Measurements from ENCODE around the gene RSPH6A. TPM values are rescaled to one million over a fixed set of nuclear protein-coding genes. Genes with fewer than 3 reads are reported as not detected.

RSPH6A gene
- not detected in 3 replicates for polyA plus RNA-seq
- polyA plus RNA-seq (2011; ENCODE audit: low read depth) = not detected
- not detected in 2 replicates for polyA plus RNA-seq (2011; cell fraction: cytosol; rRNA removed)
- 0.05 and 0.17 TPM in 2 replicates for polyA plus RNA-seq (2011; cell fraction: nucleus; rRNA removed)
- polyA plus RNA-seq (2012; ENCODE audit: low replicate concordance) = 0.08 TPM in 1 of 2 replicates, not detected in the other
- 0.16 TPM in 1 of 3 replicates, not detected in the others for polyA minus RNA-seq
- not detected for polyA minus RNA-seq (2011; cell fraction: cytosol; rRNA and poly(A)+ RNA removed)
- polyA minus RNA-seq (2011; cell fraction: nucleus; rRNA and poly(A)+ RNA removed) = 0.32 TPM in 1 of 2 replicates, not detected in the other

DNA sequence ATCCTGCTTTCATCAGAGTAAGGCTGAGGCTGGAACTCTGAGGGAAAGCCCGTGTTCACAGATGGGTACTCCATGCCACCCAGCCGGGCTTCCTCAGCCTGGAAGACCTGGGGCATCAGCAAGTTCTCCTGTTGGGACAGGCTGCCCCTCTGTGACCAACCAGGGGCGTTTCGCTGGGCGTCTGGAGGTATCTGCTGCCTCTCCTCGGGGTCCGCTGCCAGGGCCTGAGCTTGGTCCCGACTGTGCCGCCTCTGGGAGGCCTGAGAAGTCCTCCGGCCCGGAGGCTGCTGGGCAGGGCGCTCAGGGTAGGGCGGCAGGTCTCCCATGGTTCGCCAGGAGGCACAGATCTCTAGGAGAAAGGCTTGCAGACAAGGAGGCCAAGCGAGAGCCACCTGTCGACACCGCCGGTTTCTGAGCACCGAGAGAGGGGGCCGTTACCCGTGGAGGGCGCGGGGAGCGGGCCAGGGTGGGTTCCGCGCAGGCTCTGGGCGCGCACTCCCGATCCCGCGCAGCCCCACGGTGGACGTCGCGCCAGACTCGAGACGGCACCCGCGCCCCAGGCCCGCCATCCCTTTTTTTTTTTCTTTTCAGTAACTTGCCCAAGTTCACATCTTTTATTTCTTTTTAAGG is at the start of gene RSPH6A:
RSPH6A (minus strand) TSS at position 458 of the 630 bp plus-strand sequence; CDS start at position 326, 132 bp downstream.
- TF ChIP-seq EZH2 (IDR thresholded peaks at IDR 0.05; ENCODE audit: low read length) = no peak
- TF ChIP-seq, protein P1, sequence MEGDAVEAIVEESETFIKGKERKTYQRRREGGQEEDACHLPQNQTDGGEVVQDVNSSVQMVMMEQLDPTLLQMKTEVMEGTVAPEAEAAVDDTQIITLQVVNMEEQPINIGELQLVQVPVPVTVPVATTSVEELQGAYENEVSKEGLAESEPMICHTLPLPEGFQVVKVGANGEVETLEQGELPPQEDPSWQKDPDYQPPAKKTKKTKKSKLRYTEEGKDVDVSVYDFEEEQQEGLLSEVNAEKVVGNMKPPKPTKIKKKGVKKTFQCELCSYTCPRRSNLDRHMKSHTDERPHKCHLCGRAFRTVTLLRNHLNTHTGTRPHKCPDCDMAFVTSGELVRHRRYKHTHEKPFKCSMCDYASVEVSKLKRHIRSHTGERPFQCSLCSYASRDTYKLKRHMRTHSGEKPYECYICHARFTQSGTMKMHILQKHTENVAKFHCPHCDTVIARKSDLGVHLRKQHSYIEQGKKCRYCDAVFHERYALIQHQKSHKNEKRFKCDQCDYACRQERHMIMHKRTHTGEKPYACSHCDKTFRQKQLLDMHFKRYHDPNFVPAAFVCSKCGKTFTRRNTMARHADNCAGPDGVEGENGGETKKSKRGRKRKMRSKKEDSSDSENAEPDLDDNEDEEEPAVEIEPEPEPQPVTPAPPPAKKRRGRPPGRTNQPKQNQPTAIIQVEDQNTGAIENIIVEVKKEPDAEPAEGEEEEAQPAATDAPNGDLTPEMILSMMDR (optimal IDR thresholded peaks at IDR 0.05 in 1 of 3, IDR thresholded peaks at IDR 0.05 in 1 of 3, conservative IDR thresholded peaks at IDR 0.05 in 1 of 3; ENCODE audit: extremely low read depth in 1 of 3, insufficient read depth in 2 of 3, low read length in 3 of 3) = no peak
- H3K4me3 ChIP-seq (ENCODE audit: control insufficient read depth in 2 of 3, extremely low read depth in 1 of 3, insufficient read depth in 2 of 3, low read depth in 1 of 3, low read length in 3 of 3) = no peak within 1 kb of the TSS
- H2AFZ ChIP-seq (ENCODE audit: control insufficient read depth, low read length) = no peak within 1 kb of the TSS
- no peaks in the 10 kb centered on the region for H3K79me2 ChIP-seq (ENCODE audit: control insufficient read depth, insufficient read depth, low read length)
- H3K9me3 ChIP-seq (ENCODE audit: control insufficient read depth, low read depth, low read length) = no peaks in the 10 kb centered on the region
- no peaks in the 10 kb centered on the region for H3K27me3 ChIP-seq (ENCODE audit: control insufficient read depth, extremely low read depth, insufficient read depth, low read length)
- dilution Hi-C loops (cut with MboI; ENCODE audit: extremely low pct_ligation_motif_present, low sequenced_read_pairs) = no loop called here
- FAIRE-seq (no peak), DNase-seq (ENCODE audit: low read depth, low spot score) (no peak)
- H4K20me1 ChIP-seq (ENCODE audit: control insufficient read depth, extremely low read depth, insufficient read depth, low read length) = peaks cover 2% of the 10 kb centered on the region
- peaks cover 28% of the 10 kb centered on the region for H3K4me1 ChIP-seq (ENCODE audit: control insufficient read depth, extremely low read depth, insufficient read depth, low read length)
- H3K36me3 ChIP-seq (ENCODE audit: control insufficient read depth in 2 of 2, extremely low read depth in 1 of 2, insufficient read depth in 2 of 2, low read length in 2 of 2) = peaks cover 4 to 9% of the 10 kb centered on the region in 2 experiments
- H3K27ac ChIP-seq (ENCODE audit: control insufficient read depth, insufficient read depth, low read length) = no peak within 1 kb of the TSS
- no peak within 1 kb of the TSS for H3K9ac ChIP-seq (ENCODE audit: control insufficient read depth, extremely low read depth, insufficient read depth, low read length)
- H3K4me2 ChIP-seq (ENCODE audit: control insufficient read depth, extremely low read depth, insufficient read depth, low read depth, low read length) = no peak within 1 kb of the TSS
- no peaks in the 10 kb centered on the region for H3K9me1 ChIP-seq (ENCODE audit: control insufficient read depth, extremely low read depth, insufficient read depth, low read length)

DNA sequence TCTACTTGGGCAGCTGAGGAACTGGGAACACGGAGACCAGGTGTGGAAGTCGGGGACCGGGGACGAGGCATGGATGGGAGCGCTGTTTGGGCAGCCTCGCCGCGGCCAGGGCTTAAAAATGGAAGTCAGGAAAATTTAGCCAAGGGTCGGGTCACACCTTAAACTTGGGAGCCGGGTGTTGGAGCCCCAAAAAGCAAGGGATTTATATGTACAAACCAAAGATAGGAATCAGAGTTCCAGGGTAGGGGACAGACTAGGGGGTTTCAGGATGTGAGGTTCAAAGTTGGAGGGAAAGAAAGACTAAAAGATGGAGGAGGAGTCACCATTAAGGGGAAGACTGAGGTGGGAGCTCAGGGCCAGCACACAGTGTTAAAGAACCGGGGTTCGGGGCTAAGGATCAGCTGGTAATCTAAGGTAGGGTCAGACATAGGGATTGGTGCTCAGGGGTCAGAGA is 49.5 kb upstream of the RSPH6A start:
- Histone ChIP-seq H3K4me1 (ENCODE audit: control insufficient read depth, extremely low read depth, insufficient read depth, low read length) (peaks cover 10% of the 10 kb centered on the region), H4K20me1 (ENCODE audit: control insufficient read depth, extremely low read depth, insufficient read depth, low read length) (no peaks in the 10 kb centered on the region), H3K4me3 (ENCODE audit: control insufficient read depth in 2 of 3, extremely low read depth in 1 of 3, insufficient read depth in 2 of 3, low read depth in 1 of 3, low read length in 3 of 3) (no peak overlapping the region), H3K79me2 (ENCODE audit: control insufficient read depth, insufficient read depth, low read length) (peaks cover 25% of the 10 kb centered on the region), H3K4me2 (ENCODE audit: control insufficient read depth, extremely low read depth, insufficient read depth, low read depth, low read length) (no peak overlapping the region), H3K36me3 (ENCODE audit: control insufficient read depth in 2 of 2, extremely low read depth in 1 of 2, insufficient read depth in 2 of 2, low read length in 2 of 2) (no peaks in the 10 kb centered on the region), H3K9me1 (ENCODE audit: control insufficient read depth, extremely low read depth, insufficient read depth, low read length) (no peaks in the 10 kb centered on the region), H3K9ac (ENCODE audit: control insufficient read depth, extremely low read depth, insufficient read depth, low read length) (no peak overlapping the region), H3K27me3 (ENCODE audit: control insufficient read depth, extremely low read depth, insufficient read depth, low read length) (peaks cover 37% of the 10 kb centered on the region), H3K27ac (ENCODE audit: control insufficient read depth, insufficient read depth, low read length) (no peak overlapping the region), H2AFZ (ENCODE audit: control insufficient read depth, low read length) (no peak overlapping the region), H3K9me3 (ENCODE audit: control insufficient read depth, low read depth, low read length) (no peaks in the 10 kb centered on the region)
- TF ChIP-seq, protein P1 (optimal IDR thresholded peaks at IDR 0.05 in 1 of 3, IDR thresholded peaks at IDR 0.05 in 1 of 3, conservative IDR thresholded peaks at IDR 0.05 in 1 of 3; ENCODE audit: extremely low read depth in 1 of 3, insufficient read depth in 2 of 3, low read length in 3 of 3) = no peak
- peak; percentile 76 for TF ChIP-seq EZH2 (IDR thresholded peaks at IDR 0.05; ENCODE audit: low read length)
- FAIRE-seq = no peak
- DNase-seq (ENCODE audit: low read depth, low spot score) = no peak
- dilution Hi-C loops (cut with MboI; ENCODE audit: extremely low pct_ligation_motif_present, low sequenced_read_pairs) = no loop called here

Data from keratinocyte (primary cell).